ENCODE results near the gene ORC4.
"Not testable (repeated sequence)": the region's sequence is repeated elsewhere in the genome, so short reads cannot be mapped to it uniquely, and the experiment has no call there.

Gene ORC4

DNA sequence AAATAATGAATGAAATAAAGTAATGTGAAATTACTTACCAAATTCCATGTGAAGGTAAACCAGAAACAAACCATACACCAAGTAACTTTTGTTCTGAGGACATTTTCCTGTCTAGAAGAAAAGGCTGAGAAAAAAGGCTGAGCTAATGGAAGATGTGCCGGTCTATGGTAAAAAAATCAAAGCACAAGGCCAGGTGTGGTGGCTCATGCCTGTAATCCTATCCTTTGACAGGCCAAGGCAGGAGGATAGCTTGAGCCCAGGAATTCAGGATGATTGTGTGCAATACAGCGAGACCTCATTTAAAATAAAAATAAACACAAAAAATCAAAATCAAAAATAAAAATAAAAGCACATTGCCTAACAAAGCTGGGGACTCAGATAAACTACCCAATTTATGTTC lies 6.7 kb downstream of the ORC4 start:
- DNase-seq = no peak

- DNase-seq = not testable (repeated sequence)
These were observed 12.1 kb downstream of the ORC4 start for GRCh38 chr2:148008411-148008810.

DNA sequence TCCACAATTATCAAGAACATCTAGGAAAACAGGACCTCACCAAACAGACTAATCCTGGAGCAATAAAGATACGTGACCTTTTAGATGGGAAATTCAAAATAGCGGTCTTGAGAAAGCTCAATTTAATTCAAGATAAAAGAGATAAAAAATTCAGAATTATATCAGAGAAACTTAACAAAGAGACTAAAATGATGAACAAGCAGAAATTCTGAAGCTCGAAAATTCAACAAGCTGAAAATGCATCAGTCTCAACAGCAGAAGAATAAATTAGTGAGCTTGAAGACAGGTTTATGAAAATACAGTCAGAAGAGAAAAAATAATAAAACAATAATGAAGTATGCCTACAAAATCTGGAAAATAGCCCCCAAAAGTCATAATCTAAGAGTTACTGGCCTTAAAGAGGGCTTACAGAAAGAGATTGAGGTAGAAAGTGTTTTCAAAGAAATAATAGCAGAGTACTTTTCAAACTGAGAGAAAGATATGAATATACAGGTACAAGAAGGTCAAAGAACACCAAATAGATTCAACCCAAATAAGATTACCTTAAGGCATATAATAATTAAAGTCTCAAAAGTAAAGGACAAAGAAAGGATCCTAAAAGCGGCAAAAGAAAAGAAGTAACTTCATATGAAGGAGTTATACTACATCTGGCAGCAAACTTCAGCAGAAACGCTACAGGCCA lies 13.2 kb downstream of the ORC4 start:
- no peak for DNase-seq

GRCh38 chr2:148006249-148007007 lies 14.1 kb downstream of the ORC4 start:
- DNase-seq = no peak

GRCh38 chr2:148002420-148002819 lies 18.1 kb downstream of the ORC4 start:
- not testable (repeated sequence) for DNase-seq

- no peak for DNase-seq
These were observed 20.4 kb downstream of the ORC4 start for GRCh38 chr2:148000095-148000494.

DNA sequence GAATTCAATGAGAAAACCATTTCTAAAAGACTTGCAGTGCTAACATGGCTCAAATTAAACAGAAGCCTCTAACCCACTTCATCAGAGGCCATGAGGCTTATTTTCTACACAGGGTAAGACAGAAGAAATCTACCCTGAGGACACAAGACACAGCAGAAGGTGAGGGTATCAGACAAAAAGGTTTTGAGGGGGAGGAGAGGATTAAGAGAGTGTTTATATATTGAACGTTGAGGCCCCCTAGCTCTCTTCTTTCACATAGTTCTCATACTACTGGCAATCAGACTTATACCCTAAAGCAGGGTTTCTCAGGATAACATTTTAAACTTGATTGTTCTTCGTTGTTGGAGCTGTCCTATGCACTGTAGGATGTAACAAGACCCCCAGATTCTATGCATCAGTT lies 21.4 kb downstream of the ORC4 start:
- no peak for DNase-seq

DNA sequence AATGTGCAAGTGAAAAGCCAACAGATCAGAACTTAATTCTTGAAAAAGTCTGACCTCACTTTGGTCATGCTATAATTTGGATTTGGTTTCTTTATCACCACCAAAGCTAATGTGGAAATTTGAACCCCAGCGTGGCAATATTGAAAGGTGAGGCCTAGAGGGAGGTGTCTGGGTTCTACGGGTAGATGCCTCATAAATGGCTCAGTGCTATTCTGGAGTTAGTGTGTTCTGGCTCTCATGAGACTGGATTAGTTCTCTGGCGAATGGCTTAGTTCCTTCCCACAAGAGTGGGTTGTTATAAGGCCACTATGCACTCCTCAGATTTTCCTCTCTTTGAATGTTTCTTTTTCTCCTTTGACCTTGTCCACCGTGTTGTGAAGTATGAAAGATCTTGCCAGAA lies 22.3 kb downstream of the ORC4 start:
- DNase-seq = no peak

DNA sequence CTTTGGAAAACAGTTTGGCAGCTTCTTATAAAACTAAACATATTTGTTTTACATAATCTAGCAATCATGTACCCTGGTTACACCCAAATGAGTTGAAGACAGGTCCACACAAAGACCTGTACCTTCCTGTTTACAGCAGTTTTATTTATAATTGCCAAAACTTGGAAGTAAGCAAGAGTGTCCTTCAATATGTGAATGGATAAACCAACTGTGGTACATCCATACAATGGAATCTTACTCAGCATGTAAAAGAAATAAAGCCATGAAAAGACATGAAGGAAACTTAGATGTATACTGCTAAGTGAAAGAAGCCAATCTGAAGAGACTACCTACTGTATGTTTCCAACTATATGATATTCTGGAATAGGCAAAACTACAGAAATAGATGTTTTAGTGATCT lies 23.7 kb downstream of the ORC4 start:
- no peak for DNase-seq

DNA sequence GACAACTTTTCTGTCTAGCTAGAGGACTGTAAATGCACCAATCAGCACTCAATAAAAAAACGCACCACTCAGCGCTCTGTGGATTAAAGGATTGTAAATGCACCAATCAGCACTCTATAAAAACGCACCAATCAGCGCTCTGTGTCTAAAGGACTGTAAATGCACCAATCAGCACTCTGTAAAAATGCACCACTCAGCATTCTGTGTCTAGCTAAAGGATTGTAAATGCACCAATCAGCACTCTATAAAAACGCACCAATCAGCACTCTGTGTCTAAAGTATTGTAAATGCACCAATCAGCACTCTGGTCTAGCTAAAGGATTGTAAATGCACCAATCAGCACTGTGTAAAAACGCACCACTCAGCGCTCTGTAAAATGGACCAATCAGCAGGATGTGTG lies 25.6 kb downstream of the ORC4 start:
- DNase-seq = not testable (repeated sequence)

DNA sequence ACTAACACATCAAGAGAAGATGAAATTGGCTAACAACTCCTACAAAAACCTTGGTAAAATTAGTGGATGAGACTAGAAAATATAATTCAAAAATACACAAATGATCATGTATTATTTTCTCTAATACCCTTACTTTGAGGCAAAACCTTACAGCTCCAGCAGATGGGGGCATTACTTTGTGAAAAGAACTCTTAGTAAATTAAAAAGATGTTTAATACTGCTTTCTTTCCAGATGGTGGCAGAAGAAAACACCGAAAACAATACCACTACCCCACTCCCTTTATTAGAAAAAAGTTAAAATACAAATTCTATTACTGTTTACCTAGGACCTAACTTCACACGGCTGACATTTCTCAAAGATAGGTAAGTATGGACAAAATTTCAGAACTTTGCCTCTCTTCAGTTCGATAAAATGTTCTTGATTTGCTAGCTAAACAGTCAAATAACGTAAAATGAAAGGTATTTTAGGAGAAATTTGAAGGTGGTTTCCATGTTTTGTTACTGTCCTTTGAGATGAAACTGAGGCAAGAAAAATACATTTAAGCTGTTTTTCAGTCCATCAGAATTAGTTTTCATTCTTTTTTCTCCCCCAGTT lies 30.6 kb downstream of the ORC4 start:
- peak; percentile 45 for DNase-seq

- no peak for DNase-seq
These were observed 31.4 kb downstream of the ORC4 start for GRCh38 chr2:147989102-147989501.

- no peak for DNase-seq
These were observed 39.5 kb downstream of the ORC4 start for GRCh38 chr2:147980940-147981528.

- DNase-seq = no peak
These were observed 42.9 kb downstream of the ORC4 start for GRCh38 chr2:147977679-147978078.

DNA sequence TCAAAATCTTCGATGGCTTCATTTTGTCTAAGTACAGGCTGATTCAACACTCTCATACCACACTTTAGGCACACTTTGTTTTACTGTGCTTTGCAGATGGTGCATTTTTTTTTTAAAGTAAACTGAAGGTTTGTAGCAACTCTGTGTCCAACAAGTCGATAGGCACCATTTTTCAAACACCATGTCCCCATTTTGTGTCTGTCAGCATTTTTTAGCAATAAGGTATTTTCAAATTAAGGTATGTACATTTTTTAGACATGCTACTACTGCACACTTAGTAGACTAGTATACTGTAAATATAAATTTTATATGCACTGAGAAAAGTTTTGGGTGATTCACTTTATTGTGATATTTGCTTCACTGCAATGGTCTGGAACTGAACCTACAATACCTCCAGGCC lies 44.4 kb downstream of the ORC4 start:
- DNase-seq = no peak

DNA sequence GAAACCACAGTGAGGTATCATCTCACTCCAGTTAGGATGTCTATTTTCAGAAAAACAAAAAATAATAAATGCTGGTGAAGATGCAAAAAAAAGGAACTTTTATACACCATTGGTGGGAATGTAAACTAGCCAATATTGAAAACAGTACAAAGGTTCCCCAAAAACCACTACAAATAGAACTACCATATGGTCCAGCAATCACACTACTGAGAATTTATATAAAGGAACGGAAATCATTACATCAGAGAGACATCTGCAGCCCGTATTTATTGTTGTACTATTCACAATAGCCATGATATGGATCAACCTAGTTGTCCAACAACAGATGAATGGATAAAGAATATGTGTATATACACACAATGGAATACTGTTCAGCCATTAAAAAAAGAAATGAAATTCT lies 52.0 kb downstream of the ORC4 start:
- no peak for DNase-seq

- DNase-seq = no peak
These were observed 68.4 kb downstream of the ORC4 start for GRCh38 chr2:147952118-147952517.

- no peak for DNase-seq
These were observed 74.9 kb downstream of the ORC4 start for GRCh38 chr2:147945660-147946059.

DNA sequence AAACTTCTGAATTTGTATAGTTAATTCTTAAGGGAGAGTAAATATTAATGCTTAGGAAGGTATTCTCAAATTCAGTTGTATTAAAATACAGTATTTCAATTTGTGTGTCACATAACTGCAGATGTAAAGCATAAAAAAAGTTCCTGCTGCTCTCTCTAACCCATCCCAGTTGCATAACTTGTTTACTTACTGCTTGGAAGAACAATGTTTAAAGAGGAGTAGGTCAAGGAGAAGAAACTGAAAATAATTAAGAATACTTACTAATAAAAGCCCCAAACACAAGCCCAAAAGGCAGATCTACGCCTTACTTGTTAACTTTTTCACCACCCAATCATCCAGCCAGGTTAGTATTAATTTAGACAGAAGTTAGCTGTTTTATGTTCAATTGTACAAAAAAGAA lies 81.2 kb downstream of the ORC4 start:
- no peak for DNase-seq

DNA sequence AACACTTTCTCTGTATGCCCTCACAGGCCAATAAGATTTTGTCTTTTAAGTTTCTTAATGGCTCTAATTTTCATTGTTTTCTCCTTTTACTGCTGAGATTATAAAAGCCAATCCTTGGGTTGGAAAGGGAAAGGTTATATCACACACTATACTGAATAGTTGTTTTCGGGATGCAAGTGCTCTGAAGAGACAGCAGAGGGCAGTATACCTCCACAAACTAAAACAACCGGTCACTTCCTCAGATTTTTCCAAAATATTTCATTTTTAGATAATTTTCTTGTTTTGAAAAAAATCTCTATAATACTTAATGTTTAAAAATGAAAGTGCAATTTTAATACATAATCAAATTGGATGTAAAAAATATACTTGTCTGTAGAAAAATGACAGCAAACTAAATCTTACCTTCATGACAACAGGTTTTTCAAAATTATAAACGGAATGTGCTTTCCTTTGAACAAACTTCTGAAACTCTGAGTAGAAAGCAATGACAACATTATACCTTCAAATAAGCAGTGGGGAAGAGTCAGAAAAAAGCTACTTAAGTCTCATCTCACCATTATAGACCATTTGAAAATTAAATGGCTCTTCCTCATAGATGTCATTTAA lies 82.7 kb downstream of the ORC4 start:
- DNase-seq = peak; percentile 27

- no peak for DNase-seq
These were observed 85.5 kb downstream of the ORC4 start for GRCh38 chr2:147934881-147935620.

DNA sequence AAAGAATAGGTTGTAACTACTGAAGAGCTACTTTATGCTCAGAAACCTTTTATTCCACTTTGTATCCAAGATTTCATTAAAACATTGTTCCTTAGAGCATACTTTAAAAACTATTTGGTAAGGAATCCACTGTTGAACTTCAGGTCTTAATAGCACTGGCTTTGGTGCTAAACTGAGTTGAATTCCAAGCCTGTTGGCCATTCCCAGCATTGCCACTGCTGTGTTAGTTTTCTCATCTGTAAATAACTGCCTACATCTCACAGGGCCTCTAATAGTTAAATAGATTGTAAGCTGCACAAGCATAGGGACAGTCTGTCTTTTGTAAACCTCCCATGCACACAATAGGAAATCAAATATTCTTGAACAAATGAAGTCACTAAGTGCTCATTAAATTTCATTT lies 86.6 kb downstream of the ORC4 start:
- no peak for DNase-seq

Data from RPMI8226 (cell line).